Smooth muscle cell (in vitro differentiated cells): ENCODE results near the gene SEPTIN6. TPM values are rescaled to one million over a fixed set of nuclear protein-coding genes. Genes with fewer than 3 reads are reported as not detected.
A peak's percentile ranks its signal among the peaks of the same experiment; 100 is the strongest.

Experiments used
- DNase-seq: peaks from one replicate; lab custom pipeline; 2025; ENCODE audit not compliant: unreplicated experiment; lab: John Stamatoyannopoulos, UW
- H2AFZ ChIP-seq: fragments of 200-600 bp; sonication (generic); 2 replicates; pipeline ENCODE4 v1.6.0; 2016; ENCODE audit warnings: antibody characterized with exemption, low read depth, mild to moderate bottlenecking
- H3F3A ChIP-seq: fragments of 200-600 bp; sonication (generic); 2 replicates; pipeline ENCODE4 v1.6.0; 2017; ENCODE audit warnings: antibody characterized with exemption, low read depth
- H3K27ac ChIP-seq: fragments of 200-600 bp; sonication (generic); 2 replicates; pipeline ENCODE4 v1.5.1; 2016; ENCODE audit warnings: low read depth, mild to moderate bottlenecking
- H3K27me3 ChIP-seq: fragments of 200-600 bp; sonication (generic); 2 replicates; pipeline ENCODE4 v1.6.1; 2016; ENCODE audit warnings: low read depth, mild to moderate bottlenecking
- H3K36me3 ChIP-seq: fragments of 200-600 bp; sonication (generic); 2 replicates; pipeline ENCODE4 v1.5.1; 2016; ENCODE audit warnings: low read depth
- H3K4me1 ChIP-seq: fragments of 200-600 bp; sonication (generic); 2 replicates; pipeline ENCODE4 v1.5.1; 2016; ENCODE audit warnings: low read depth
- H3K4me2 ChIP-seq: fragments of 200-600 bp; sonication (generic); 2 replicates; pipeline ENCODE4 v1.6.0; 2016; ENCODE audit warnings: mild to moderate bottlenecking
- H3K4me3 ChIP-seq: fragments of 200-600 bp; sonication (generic); 2 replicates; pipeline ENCODE4 v1.5.1; 2016; ENCODE audit warnings: mild to moderate bottlenecking
- H3K79me2 ChIP-seq: fragments of 200-600 bp; sonication (generic); 2 replicates; pipeline ENCODE4 v1.6.0; 2016; ENCODE audit warnings: low read depth, mild to moderate bottlenecking
- H3K9ac ChIP-seq: fragments of 200-600 bp; sonication (generic); 2 replicates; pipeline ENCODE4 v1.6.0; 2016; ENCODE audit warnings: low read depth
- H3K9me3 ChIP-seq: fragments of 200-600 bp; sonication (generic); replicated peaks from 2 replicates; pipeline ENCODE4 v1.5.1; 2016; ENCODE audit warnings: low read depth
- H4K20me1 ChIP-seq: fragments of 200-600 bp; sonication (generic); 2 replicates; pipeline ENCODE4 v1.6.0; 2016; ENCODE audit warnings: low read depth
- WGBS: methylation state at CpG from one replicate; pipeline ENCODE4 v1.1.7; 2016; ENCODE audit warnings: low lambda C conversion rate; 5-methylcytosine and 5-hydroxymethylcytosine counted together
- polyA plus RNA-seq: library from polyadenylated mRNA; unstranded; fragments of >200 nt; fragmentation: Nextera tagmentation; extraction: Ambion mirVana; gene quantifications from 2 replicates; pipeline ENCODE4 v1.2.1, GENCODE V29; 2016
- total RNA-seq: library from RNA; depleted of rRNA; stranded (reverse); fragments of >200 nt; gene quantifications from 2 replicates; pipeline ENCODE4 v1.2.3, GENCODE V29; 2014
- TF ChIP-seq, protein P1 (sequence below): fragments of 200-600 bp; sonication (generic); IDR thresholded peaks from 2 replicates; pipeline ENCODE4 v1.5.1; 2017; ENCODE audit warnings: borderline replicate concordance, mild to moderate bottlenecking, antibody characterized with exemption; ENCODE audit not compliant: insufficient read depth, poor library complexity, severe bottlenecking

SEPTIN6 gene
- total and polyA plus RNA-seq, 2 experiments from 2014 or later = 58.1 to 58.4 TPM

DNA sequence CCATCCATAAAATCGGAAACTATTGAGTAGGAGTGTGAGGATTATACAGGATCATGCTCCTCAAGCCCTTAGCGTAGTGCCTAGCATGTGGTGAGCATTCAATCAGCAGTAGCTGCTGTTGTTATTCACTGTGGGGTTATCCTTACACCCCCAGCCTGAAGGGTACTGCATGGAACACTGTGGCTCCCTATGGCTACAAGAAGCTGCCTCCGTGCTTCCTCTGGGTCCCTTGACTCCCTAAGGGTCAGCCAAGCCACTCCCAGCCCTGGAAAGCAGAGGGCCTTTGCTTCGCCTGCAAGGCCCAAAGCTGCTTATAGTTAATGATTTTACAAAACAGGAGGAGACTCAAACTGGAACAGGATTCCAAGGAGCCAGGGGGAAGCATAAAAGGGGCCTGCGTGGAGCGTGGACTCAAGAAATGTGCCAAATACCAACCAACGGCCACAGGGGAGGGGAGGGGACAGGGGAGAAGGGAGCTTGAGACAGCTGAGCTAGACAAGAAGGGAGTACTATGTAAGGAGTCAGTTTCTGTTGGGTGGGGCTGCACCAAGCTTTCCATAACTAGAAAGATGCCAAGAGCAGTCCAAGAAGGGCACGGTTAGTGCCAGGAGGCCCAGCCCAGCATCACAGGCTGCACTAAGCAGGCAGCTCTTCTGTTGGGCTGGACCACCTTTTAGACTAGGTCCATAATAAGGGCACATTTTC, 15.9 kb downstream of the SEPTIN6 start:
- 51% methylated on average over 8 of the region's 8 CpGs for WGBS
- H3K4me3 ChIP-seq = no peak overlapping the region
- no peak overlapping the region for H2AFZ ChIP-seq
- no peaks in the 10 kb centered on the region for H3F3A ChIP-seq
- peaks cover 40% of the 10 kb centered on the region for H4K20me1 ChIP-seq
- no peaks in the 10 kb centered on the region for H3K4me1 ChIP-seq
- TF ChIP-seq, protein P1, sequence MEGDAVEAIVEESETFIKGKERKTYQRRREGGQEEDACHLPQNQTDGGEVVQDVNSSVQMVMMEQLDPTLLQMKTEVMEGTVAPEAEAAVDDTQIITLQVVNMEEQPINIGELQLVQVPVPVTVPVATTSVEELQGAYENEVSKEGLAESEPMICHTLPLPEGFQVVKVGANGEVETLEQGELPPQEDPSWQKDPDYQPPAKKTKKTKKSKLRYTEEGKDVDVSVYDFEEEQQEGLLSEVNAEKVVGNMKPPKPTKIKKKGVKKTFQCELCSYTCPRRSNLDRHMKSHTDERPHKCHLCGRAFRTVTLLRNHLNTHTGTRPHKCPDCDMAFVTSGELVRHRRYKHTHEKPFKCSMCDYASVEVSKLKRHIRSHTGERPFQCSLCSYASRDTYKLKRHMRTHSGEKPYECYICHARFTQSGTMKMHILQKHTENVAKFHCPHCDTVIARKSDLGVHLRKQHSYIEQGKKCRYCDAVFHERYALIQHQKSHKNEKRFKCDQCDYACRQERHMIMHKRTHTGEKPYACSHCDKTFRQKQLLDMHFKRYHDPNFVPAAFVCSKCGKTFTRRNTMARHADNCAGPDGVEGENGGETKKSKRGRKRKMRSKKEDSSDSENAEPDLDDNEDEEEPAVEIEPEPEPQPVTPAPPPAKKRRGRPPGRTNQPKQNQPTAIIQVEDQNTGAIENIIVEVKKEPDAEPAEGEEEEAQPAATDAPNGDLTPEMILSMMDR = no peak
- H3K27ac ChIP-seq = peak overlapping the region; percentile 53
- no peaks in the 10 kb centered on the region for H3K36me3 ChIP-seq
- no peak overlapping the region for H3K9ac ChIP-seq
- peaks cover 36% of the 10 kb centered on the region for H3K79me2 ChIP-seq
- H3K27me3 ChIP-seq = no peaks in the 10 kb centered on the region
- no peaks in the 10 kb centered on the region for H3K9me3 ChIP-seq
- no peak overlapping the region for H3K4me2 ChIP-seq
- DNase-seq = no peak

DNA sequence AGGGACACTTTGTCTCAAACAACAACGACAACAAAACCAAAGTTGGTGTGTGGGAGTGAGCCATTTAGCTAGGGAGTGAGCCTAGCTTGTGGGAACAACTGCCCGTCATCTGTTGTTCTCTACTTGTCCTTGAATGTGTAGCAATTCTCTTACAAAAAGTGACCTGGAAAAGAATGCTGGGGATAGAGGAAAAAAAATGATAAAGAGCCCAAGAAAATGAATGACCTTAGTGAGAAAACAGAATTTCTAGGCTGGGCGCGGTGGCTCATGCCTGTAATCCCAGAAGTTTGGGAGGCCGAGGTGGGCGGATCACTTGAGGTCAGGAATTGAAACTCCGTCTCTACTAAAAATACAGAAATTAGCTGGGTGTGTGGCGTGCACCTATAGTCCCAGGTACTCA, 19.6 kb downstream of the SEPTIN6 start:
- no peaks in the 10 kb centered on the region for H3K36me3 ChIP-seq
- WGBS = 77% methylated on average over 8 of the region's 8 CpGs

DNA sequence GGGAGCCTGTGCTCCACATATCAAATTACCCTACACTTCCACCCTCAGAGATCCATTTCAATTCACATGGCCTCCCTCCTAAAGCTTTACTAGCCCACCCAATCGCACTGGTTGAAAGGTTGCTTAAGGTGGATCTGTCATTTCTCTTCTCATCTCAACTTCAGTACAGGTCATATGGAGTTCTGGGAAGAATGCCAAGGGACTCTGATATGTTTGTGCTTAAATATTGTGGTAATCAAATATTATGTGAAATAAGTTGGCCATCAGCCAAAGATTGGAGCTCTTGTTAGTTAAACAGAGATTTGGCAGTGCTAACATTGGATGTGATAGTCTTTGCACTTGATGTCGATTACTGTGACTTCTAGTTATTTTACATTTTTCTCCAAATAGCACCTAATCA, 20.5 kb downstream of the SEPTIN6 start:
- Histone ChIP-seq H3K27ac (no peak overlapping the region), H3K9me3 (no peaks in the 10 kb centered on the region), H2AFZ (no peak overlapping the region), H3K79me2 (no peaks in the 10 kb centered on the region), H3K4me2 (no peak overlapping the region), H3K4me3 (no peak overlapping the region), H3K9ac (no peak overlapping the region), H3F3A (peaks cover 2% of the 10 kb centered on the region), H3K4me1 (no peaks in the 10 kb centered on the region), H3K36me3 (no peaks in the 10 kb centered on the region), H3K27me3 (no peaks in the 10 kb centered on the region), H4K20me1 (peaks cover 24% of the 10 kb centered on the region)
- DNase-seq = no peak
- WGBS = 76% methylated on average over 2 of the region's 2 CpGs
- TF ChIP-seq, protein P1 = no peak

More for the DNA sequence above, 19.6 kb downstream of the SEPTIN6 start:
- DNase-seq = no peak
- Histone ChIP-seq H3K27me3 (no peaks in the 10 kb centered on the region), H4K20me1 (peaks cover 31% of the 10 kb centered on the region), H3K9me3 (no peaks in the 10 kb centered on the region), H3K9ac (no peak overlapping the region), H2AFZ (no peak overlapping the region), H3K4me2 (no peak overlapping the region), H3K79me2 (no peaks in the 10 kb centered on the region), H3K4me1 (no peaks in the 10 kb centered on the region), H3F3A (peaks cover 2% of the 10 kb centered on the region), H3K4me3 (no peak overlapping the region), H3K27ac (no peak overlapping the region)
- TF ChIP-seq, protein P1 = no peak
